D721Med (cell line): ENCODE results near the gene ETV3.

Experiments
- DNase-seq: peaks from one replicate; pipeline ENCODE4 v3.0.0; 2011; ENCODE audit warnings: low spot score; ENCODE audit not compliant: insufficient read length
- FAIRE-seq: peaks from 2 replicates; lab custom pipeline; 2011; peaks lifted over from hg19 to GRCh38; lab: Jason Lieb, UNC
- TF ChIP-seq, protein P1 (sequence below): IDR thresholded peaks from 2 replicates; pipeline ENCODE4 v1.5.1; 2012; ENCODE audit warnings: mild to moderate bottlenecking, control low read depth; ENCODE audit not compliant: insufficient read depth; ENCODE audit errors: missing control alignments

The ETV3 gene

DNA sequence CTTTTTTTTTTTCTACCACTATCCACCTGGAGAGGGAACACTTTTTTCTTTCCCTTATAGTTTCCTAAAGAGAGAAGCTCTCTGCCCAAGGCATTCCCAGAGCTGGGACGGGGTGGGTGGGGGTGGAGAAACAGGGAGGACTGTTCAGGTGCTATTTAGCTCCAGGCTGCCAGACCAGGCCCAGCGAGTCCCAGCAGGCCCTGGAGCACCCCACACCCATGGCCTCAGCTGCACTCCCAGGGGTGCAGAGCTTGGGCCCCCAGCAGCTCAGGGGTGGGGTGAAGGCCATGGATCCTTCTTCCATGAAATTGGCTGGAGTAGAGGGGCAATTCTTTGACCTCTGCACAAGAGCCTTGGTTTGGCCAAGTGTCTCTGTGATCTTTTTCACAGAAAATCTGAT lies 42.6 kb downstream of the ETV3 start:
- FAIRE-seq (no peak), DNase-seq (no peak)
- TF ChIP-seq, protein P1, sequence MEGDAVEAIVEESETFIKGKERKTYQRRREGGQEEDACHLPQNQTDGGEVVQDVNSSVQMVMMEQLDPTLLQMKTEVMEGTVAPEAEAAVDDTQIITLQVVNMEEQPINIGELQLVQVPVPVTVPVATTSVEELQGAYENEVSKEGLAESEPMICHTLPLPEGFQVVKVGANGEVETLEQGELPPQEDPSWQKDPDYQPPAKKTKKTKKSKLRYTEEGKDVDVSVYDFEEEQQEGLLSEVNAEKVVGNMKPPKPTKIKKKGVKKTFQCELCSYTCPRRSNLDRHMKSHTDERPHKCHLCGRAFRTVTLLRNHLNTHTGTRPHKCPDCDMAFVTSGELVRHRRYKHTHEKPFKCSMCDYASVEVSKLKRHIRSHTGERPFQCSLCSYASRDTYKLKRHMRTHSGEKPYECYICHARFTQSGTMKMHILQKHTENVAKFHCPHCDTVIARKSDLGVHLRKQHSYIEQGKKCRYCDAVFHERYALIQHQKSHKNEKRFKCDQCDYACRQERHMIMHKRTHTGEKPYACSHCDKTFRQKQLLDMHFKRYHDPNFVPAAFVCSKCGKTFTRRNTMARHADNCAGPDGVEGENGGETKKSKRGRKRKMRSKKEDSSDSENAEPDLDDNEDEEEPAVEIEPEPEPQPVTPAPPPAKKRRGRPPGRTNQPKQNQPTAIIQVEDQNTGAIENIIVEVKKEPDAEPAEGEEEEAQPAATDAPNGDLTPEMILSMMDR = no peak

DNA sequence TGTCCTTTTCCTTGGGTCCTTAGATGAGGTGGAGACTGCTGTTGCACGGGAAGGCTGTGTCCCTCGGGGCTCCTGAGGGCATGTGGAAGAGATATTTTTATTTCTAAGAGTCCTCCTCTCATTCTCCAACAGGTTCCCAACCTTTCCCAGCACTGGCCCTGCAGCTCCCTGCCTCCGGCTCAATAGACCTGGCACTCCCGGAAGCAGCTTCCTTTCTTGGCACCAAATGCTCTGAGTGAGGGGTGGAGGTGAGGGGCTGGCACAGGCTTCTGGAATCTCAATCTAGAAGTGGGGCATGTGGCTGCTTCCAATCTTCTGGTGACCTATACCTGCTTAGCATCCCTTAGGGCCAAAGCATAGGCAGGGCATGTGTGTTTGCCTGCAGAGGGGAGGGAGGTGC lies 43.1 kb downstream of the ETV3 start:
- no peak for DNase-seq
- TF ChIP-seq, protein P1 = no peak
- FAIRE-seq = no peak

DNA sequence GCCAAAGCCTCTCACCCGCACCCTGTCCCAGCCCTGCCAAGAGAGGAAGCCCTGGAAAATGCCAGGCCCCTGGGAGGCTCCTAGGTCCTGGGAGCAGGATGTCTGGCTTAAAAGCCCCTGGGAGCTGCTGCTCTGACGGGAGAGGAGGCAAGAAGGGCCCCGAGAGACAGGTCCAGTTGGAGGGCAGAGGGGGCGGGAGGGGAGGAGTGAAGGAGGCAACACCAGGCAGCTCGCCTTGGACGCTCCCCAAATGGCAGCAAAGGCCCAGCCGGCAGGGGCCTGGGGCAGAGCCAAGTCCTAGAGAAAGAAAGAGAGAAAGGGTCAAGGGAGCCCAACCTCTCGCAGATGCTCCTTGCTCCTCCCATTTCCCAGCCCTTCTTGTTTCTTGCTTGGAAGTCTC lies 45.4 kb downstream of the ETV3 start:
- DNase-seq (no peak), FAIRE-seq (no peak)
- TF ChIP-seq, protein P1 = no peak

DNA sequence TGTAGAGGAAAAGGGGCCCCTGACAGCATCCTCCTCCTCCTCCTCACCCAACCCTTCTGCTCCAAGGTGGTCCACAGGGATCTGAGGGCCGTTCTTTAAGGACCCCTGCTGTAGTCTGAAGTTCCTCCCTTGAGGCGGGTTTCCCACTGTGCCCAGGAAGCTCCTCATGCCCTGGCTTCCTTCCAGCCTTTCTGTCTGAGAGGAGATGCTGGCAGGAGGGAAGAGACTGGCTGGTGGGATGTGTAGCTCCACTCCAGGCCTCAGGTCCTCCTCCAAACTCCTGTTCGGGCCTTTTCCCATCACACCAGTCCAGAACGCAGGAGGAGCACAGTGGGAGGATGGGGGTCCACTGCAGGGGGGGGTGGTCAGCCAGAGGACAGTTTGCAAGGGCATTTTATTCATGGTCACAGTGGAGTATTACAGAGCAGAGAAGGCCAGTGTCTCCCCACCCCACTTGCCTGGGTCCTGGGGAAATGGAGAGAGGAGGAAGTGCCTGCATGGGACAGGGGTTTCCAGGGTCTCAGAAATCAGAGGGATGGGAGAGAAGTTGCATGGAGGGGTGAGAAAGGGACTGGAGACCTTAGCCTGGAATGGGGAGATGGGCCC lies 46.4 kb downstream of the ETV3 start:
- no peak for DNase-seq
- FAIRE-seq = no peak
- TF ChIP-seq, protein P1 = no peak

DNA sequence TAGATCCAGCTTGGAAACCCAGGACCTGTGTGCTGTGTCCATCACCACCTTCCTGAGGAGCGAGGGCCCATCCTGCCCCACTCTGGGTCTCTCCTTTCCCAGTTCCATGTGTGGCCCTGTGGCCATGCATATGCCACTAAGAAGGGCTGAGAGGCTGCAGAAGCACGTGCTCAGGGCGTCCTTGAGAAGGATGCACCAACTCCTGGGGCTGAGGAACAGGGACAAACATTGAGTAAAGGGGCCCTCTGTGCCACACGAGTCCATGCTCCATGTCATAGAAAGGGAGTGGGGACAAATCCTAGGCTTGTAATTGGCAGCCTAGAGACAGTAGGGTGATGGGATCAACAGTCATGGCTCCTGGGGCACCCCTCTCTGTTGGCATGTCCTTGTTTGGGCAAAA lies 47.0 kb downstream of the ETV3 start:
- FAIRE-seq (no peak), DNase-seq (no peak)
- TF ChIP-seq, protein P1 = no peak

DNA sequence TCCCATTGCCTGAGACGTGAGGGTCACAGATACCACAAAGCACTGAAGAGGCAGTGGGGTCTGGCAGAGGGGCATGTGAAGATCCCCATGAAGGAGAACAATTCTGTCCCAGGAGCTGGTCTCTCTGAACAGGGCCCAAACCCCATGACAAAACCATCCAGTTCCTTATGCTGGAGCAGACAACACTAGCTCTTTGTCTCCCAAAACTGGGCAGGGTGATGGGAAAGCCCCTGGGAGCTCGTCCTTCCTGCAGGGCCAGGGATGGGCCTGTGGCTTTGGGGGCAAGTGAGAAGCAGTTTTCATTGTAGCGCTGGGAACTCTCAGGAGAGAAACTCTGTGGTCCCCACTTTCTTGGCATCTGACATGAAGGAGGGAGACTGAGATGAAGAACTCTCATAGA lies 47.4 kb downstream of the ETV3 start:
- DNase-seq (no peak), FAIRE-seq (no peak)
- TF ChIP-seq, protein P1 = no peak

DNA sequence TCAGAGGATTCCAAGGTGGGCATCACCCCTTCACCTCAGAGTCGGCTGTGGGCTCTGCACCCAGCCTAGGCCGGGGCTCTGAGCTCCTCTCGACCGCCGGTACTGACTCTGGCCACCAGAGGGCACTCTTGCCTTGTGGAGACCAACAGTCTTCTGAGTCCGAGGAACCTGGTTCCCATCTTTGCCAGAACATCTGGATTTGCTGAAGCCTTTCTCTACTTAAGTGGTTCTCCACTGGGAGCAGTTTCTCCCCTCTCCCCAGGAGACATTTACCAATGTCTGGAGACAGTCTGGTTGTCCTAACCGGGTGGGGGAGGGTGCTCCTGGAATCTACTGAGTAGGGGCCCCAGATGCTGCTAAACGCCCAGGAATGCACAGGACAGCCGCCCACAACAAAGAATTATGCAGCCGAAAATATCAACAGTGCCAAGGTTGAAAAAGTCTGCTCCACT lies 48.0 kb downstream of the ETV3 start:
- DNase-seq (peak; percentile 91), FAIRE-seq (peak; percentile 44)
- TF ChIP-seq, protein P1 = peak; percentile 99
